Measurements from ENCODE around the gene SPRR5. TPM values are rescaled to one million over a fixed set of nuclear protein-coding genes. Genes with fewer than 3 reads are reported as not detected.

SPRR5 gene
- total RNA-seq, 1 experiment from 2014 or later, result not detected

- CTCF ChIA-PET, result no interaction called here
These were observed 30.6 kb downstream of the SPRR5 start for GRCh38 chr1:152977614-152978013.

GRCh38 chr1:152980676-152981075 lies 33.7 kb downstream of the SPRR5 start:
- Histone ChIP-seq H3K27me3 (replicated peaks; ENCODE audit: control insufficient read depth, insufficient read depth, low read length) (peaks cover 2% of the 10 kb centered on the region; the same call in 1 of the 2 replicates), H3K4me1 (no peaks in the 10 kb centered on the region), H3K36me3 (ENCODE audit: control insufficient read depth, insufficient read depth, low read length) (no peaks in the 10 kb centered on the region), H3K4me3 (ENCODE audit: low read depth, low read length) (no peak overlapping the region), H3K9me3 (no peaks in the 10 kb centered on the region)
- H3K27ac Mint-ChIP-seq (ENCODE audit: unreplicated experiment), result no peak overlapping the region
- intact Hi-C loops (cut with micrococcal nuclease; ENCODE audit: unreplicated experiment), result no loop called here
- no TSS peak for BruUV-seq (replicated peaks)
- H3K4me1 Mint-ChIP-seq (ENCODE audit: low read depth, unreplicated experiment), result no peaks in the 10 kb centered on the region
- H3K36me3 Mint-ChIP-seq (ENCODE audit: insufficient read depth, unreplicated experiment), result no peaks in the 10 kb centered on the region
- no peaks in the 10 kb centered on the region for H3K9me3 Mint-ChIP-seq (ENCODE audit: unreplicated experiment)
- no peak overlapping the region for H3K4me3 Mint-ChIP-seq (ENCODE audit: unreplicated experiment)
- DNase-seq, result no peak
- no peak for TF ChIP-seq CTCF (IDR thresholded peaks at IDR 0.05; ENCODE audit: insufficient read depth in 1 of 2, low read depth in 1 of 2, low read length in 1 of 2, severe bottlenecking in 1 of 2, unreplicated experiment in 1 of 2)
- peaks cover 26% of the 10 kb centered on the region for H3K27me3 Mint-ChIP-seq (ENCODE audit: insufficient read depth, unreplicated experiment)
- POLR2A ChIA-PET, result no interaction called here
- CTCF ChIA-PET, result no interaction called here

More at GRCh38 chr1:152977614-152978013, 30.6 kb downstream of the SPRR5 start:
- Mint-ChIP-seq H3K4me3 (ENCODE audit: unreplicated experiment) (no peak overlapping the region), H3K36me3 (ENCODE audit: insufficient read depth, unreplicated experiment) (no peaks in the 10 kb centered on the region), H3K27me3 (ENCODE audit: insufficient read depth, unreplicated experiment) (peaks cover 18% of the 10 kb centered on the region), H3K9me3 (ENCODE audit: unreplicated experiment) (no peaks in the 10 kb centered on the region), H3K27ac (ENCODE audit: unreplicated experiment) (no peak overlapping the region), H3K4me1 (ENCODE audit: low read depth, unreplicated experiment) (no peaks in the 10 kb centered on the region)
- H3K4me1 ChIP-seq, result no peaks in the 10 kb centered on the region
- no peak for TF ChIP-seq CTCF (IDR thresholded peaks at IDR 0.05; ENCODE audit: insufficient read depth in 1 of 2, low read depth in 1 of 2, low read length in 1 of 2, severe bottlenecking in 1 of 2, unreplicated experiment in 1 of 2)
- intact Hi-C loops (cut with micrococcal nuclease; ENCODE audit: unreplicated experiment), result no loop called here
- H3K36me3 ChIP-seq (ENCODE audit: control insufficient read depth, insufficient read depth, low read length), result no peaks in the 10 kb centered on the region
- H3K9me3 ChIP-seq, result no peaks in the 10 kb centered on the region
- no TSS peak for BruUV-seq (replicated peaks)
- peaks cover 2% of the 10 kb centered on the region; the same call in 1 of the 2 replicates for H3K27me3 ChIP-seq (replicated peaks; ENCODE audit: control insufficient read depth, insufficient read depth, low read length)
- no peak overlapping the region for H3K4me3 ChIP-seq (ENCODE audit: low read depth, low read length)
- no peak for DNase-seq
- POLR2A ChIA-PET, result no interaction called here

- no peaks in the 10 kb centered on the region for H3K36me3 ChIP-seq (ENCODE audit: control insufficient read depth, insufficient read depth, low read length)
- no peaks in the 10 kb centered on the region for H3K9me3 Mint-ChIP-seq (ENCODE audit: unreplicated experiment)
- no peaks in the 10 kb centered on the region for H3K9me3 ChIP-seq
- peaks cover 2% of the 10 kb centered on the region; the same call in 1 of the 2 replicates for H3K27me3 ChIP-seq (replicated peaks; ENCODE audit: control insufficient read depth, insufficient read depth, low read length)
- H3K27ac Mint-ChIP-seq (ENCODE audit: unreplicated experiment), result no peak overlapping the region
- no peaks in the 10 kb centered on the region for H3K36me3 Mint-ChIP-seq (ENCODE audit: insufficient read depth, unreplicated experiment)
- H3K4me1 ChIP-seq, result no peaks in the 10 kb centered on the region
- intact Hi-C loops (cut with micrococcal nuclease; ENCODE audit: unreplicated experiment), result no loop called here
- no peaks in the 10 kb centered on the region for H3K4me1 Mint-ChIP-seq (ENCODE audit: low read depth, unreplicated experiment)
- DNase-seq, result no peak
- peaks cover 24% of the 10 kb centered on the region for H3K27me3 Mint-ChIP-seq (ENCODE audit: insufficient read depth, unreplicated experiment)
- no peak for TF ChIP-seq CTCF (IDR thresholded peaks at IDR 0.05; ENCODE audit: insufficient read depth in 1 of 2, low read depth in 1 of 2, low read length in 1 of 2, severe bottlenecking in 1 of 2, unreplicated experiment in 1 of 2)
- POLR2A ChIA-PET, result no interaction called here
- H3K4me3 Mint-ChIP-seq (ENCODE audit: unreplicated experiment), result no peak overlapping the region
- no peak overlapping the region for H3K4me3 ChIP-seq (ENCODE audit: low read depth, low read length)
- BruUV-seq (replicated peaks), result no TSS peak
- CTCF ChIA-PET, result no interaction called here
These were observed 34.3 kb downstream of the SPRR5 start for GRCh38 chr1:152981146-152981871.

Measured in Caco-2 (cell line).